Stomach (tissue), 4 donors: ENCODE measurements around the gene HPN.

Experiments used
- CTCF ChIP-seq, 7 experiments: fragments of 450-650 bp in 4 of 7; fragments of 200-600 bp in 3 of 7; sonication (generic) in 3 of 7; IDR thresholded peaks; one replicate each; pipeline ENCODE4 v1.5.1; 2016 to 2019; ENCODE audit warnings: antibody characterized with exemption in 7 of 7, control low read depth in 2 of 7, mild to moderate bottlenecking in 1 of 7
- EP300 ChIP-seq: sonication (generic); formaldehyde crosslinking; IDR thresholded peaks from one replicate; pipeline ENCODE4 v1.6.1; 2017; ENCODE audit warnings: antibody characterized with exemption
- POLR2A ChIP-seq, 4 donors: fragments of 450-650 bp; IDR thresholded peaks; one replicate each; pipeline ENCODE4 v1.6.1; 2016; ENCODE audit warnings: antibody characterized with exemption in 4 of 4, control low read depth in 2 of 4, mild to moderate bottlenecking in 1 of 4, moderate library complexity in 1 of 4
- POLR2AphosphoS5 ChIP-seq, 3 donors: sonication (generic); formaldehyde crosslinking; IDR thresholded peaks; one replicate each; pipeline ENCODE4 v1.6.1; 2016; ENCODE audit warnings: antibody characterized with exemption in 3 of 3

- TF ChIP-seq CTCF (IDR thresholded peaks at IDR 0.05), result no peak
- TF ChIP-seq POLR2A (IDR thresholded peaks at IDR 0.05), result no peak
- TF ChIP-seq POLR2AphosphoS5 (IDR thresholded peaks at IDR 0.05), result no peak
- TF ChIP-seq EP300, result no peak
Measured at GRCh38 chr19:35068941-35069634, 27.6 kb downstream of the HPN start.
